HEK293T (cell line): ENCODE measurements around the gene CACUL1.

Source experiments
- CTCF ChIA-PET: fragments of 350-600 bp; formaldehyde crosslinking; extraction: SDS; loops from one replicate; lab custom pipeline; 2021; ENCODE audit warnings: antibody characterized with exemption, inconsistent platforms; lab: Yijun Ruan, JAX
- POLR2A ChIA-PET: fragments of 350-600 bp; formaldehyde crosslinking; extraction: SDS; loops from one replicate; lab custom pipeline; 2020; ENCODE audit warnings: antibody characterized with exemption, inconsistent platforms; lab: Yijun Ruan, JAX
- DNase-seq: peaks from one replicate; pipeline ENCODE4 v3.0.0; 2012; ENCODE audit warnings: mixed read lengths; ENCODE audit errors: extremely low spot score
- ARNT ChIP-seq: fragments of 450-650 bp; IDR thresholded peaks from 2 replicates; pipeline ENCODE4 v1.6.1; 2017; ENCODE audit warnings: mild to moderate bottlenecking
- BHLHE40 ChIP-seq: fragments of 450-650 bp; IDR thresholded peaks from 2 replicates; pipeline ENCODE4 v1.6.1; 2016; ENCODE audit warnings: mild to moderate bottlenecking, moderate library complexity, borderline replicate concordance
- CTBP1 ChIP-seq: fragments of 450-650 bp; IDR thresholded peaks from 2 replicates; pipeline ENCODE4 v1.6.1; 2016; ENCODE audit warnings: borderline replicate concordance
- ELF4 ChIP-seq: fragments of 450-650 bp; IDR thresholded peaks from 2 replicates; pipeline ENCODE4 v1.6.1; 2017; ENCODE audit warnings: antibody characterized with exemption
- FOXA1 ChIP-seq: fragments of 450-650 bp; IDR thresholded peaks from 2 replicates; pipeline ENCODE4 v1.6.1; 2016; ENCODE audit warnings: mild to moderate bottlenecking
- FOXK2 ChIP-seq: fragments of 450-650 bp; IDR thresholded peaks from 2 replicates; pipeline ENCODE4 v1.6.1; 2016; ENCODE audit warnings: mild to moderate bottlenecking
- FOXM1 ChIP-seq: fragments of 450-650 bp; IDR thresholded peaks from 2 replicates; pipeline ENCODE4 v1.6.1; 2017; ENCODE audit warnings: mild to moderate bottlenecking, borderline replicate concordance
- HDGF ChIP-seq: fragments of 450-650 bp; IDR thresholded peaks from 2 replicates; pipeline ENCODE4 v1.6.1; 2017; ENCODE audit warnings: antibody characterized with exemption, borderline replicate concordance
- L3MBTL2 ChIP-seq: fragments of 450-650 bp; conservative IDR thresholded peaks from 2 replicates; pipeline ENCODE4 v1.6.1; 2016; ENCODE audit warnings: mild to moderate bottlenecking
- LEF1 ChIP-seq: fragments of 450-650 bp; IDR thresholded peaks from 2 replicates; pipeline ENCODE4 v1.6.1; 2017; ENCODE audit warnings: mild to moderate bottlenecking, borderline replicate concordance
- NFRKB ChIP-seq: fragments of 450-650 bp; IDR thresholded peaks from 2 replicates; pipeline ENCODE4 v1.6.1; 2016; ENCODE audit warnings: mild to moderate bottlenecking, moderate library complexity
- SP1 ChIP-seq: fragments of 450-650 bp; IDR thresholded peaks from 2 replicates; pipeline ENCODE4 v1.6.1; 2017
- SUZ12 ChIP-seq: fragments of 450-650 bp; IDR thresholded peaks from 2 replicates; pipeline ENCODE4 v1.6.1; 2016; ENCODE audit warnings: mild to moderate bottlenecking
- TARDBP ChIP-seq: fragments of 450-650 bp; IDR thresholded peaks from 2 replicates; pipeline ENCODE4 v1.6.1; 2016
- ZNF384 ChIP-seq: fragments of 450-650 bp; IDR thresholded peaks from 2 replicates; pipeline ENCODE4 v1.6.1; 2016
- TF ChIP-seq, protein P1 (sequence below): fragments of 450-650 bp; IDR thresholded peaks from 2 replicates; pipeline ENCODE4 v1.6.1; 2016

CACUL1 gene

GRCh38 chr10:118778727-118779126, 24.0 kb upstream of the CACUL1 start:
- TF ChIP-seq BHLHE40 (no peak), SP1 (no peak), ELF4 (no peak), HDGF (no peak), FOXA1 (no peak), LEF1 (no peak)
- ChIA-PET POLR2A (no interaction called here), CTCF (no interaction called here)
- no peak for DNase-seq

DNA sequence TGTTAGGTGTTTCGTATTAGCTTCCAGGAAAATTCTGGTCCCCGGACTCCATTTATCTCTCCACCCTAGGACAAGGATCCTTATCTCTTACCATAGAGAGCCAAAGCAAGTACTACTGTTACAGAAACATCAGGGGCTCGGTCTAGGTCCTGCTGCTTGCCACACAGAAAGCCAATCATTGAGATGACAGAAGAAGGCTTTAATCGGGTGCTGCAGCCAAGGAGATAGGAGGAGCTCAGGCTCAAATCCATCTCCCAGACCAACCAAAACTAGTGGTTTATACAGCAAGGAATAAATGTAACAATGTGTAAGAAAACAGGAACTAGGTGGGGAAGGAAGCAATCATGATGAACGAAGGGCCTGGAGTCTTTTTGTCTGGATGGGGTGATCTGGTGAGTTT, 22.2 kb upstream of the CACUL1 start:
- ChIA-PET CTCF (interaction anchor here (0.6 to 0.7 kb wide), 2 partner anchors 33 to 182 kb away, joined by 4 read pairs; no protein-coding TSS in a partner anchor), POLR2A (no interaction called here)
- DNase-seq, result no peak
- TF ChIP-seq ZNF384 (no peak), FOXA1 (no peak), HDGF (no peak), ARNT (no peak), NFRKB (no peak), SUZ12 (no peak), SP1 (no peak), BHLHE40 (no peak), LEF1 (no peak), L3MBTL2 (no peak), ELF4 (no peak)
- TF ChIP-seq, protein P1, sequence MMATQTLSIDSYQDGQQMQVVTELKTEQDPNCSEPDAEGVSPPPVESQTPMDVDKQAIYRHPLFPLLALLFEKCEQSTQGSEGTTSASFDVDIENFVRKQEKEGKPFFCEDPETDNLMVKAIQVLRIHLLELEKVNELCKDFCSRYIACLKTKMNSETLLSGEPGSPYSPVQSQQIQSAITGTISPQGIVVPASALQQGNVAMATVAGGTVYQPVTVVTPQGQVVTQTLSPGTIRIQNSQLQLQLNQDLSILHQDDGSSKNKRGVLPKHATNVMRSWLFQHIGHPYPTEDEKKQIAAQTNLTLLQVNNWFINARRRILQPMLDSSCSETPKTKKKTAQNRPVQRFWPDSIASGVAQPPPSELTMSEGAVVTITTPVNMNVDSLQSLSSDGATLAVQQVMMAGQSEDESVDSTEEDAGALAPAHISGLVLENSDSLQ, result no peak

- TF ChIP-seq CTBP1 (no peak), ELF4 (no peak), FOXK2 (no peak), L3MBTL2 (no peak), HDGF (no peak), FOXA1 (no peak), TARDBP (no peak), LEF1 (no peak), ARNT (no peak), NFRKB (no peak), FOXM1 (no peak), BHLHE40 (no peak), SP1 (no peak), ZNF384 (no peak), SUZ12 (no peak)
- TF ChIP-seq, protein P1, result no peak
- ChIA-PET POLR2A (no interaction called here), CTCF (no interaction called here)
- DNase-seq, result no peak
Observed at GRCh38 chr10:118776033-118776432, 21.3 kb upstream of the CACUL1 start.

DNA sequence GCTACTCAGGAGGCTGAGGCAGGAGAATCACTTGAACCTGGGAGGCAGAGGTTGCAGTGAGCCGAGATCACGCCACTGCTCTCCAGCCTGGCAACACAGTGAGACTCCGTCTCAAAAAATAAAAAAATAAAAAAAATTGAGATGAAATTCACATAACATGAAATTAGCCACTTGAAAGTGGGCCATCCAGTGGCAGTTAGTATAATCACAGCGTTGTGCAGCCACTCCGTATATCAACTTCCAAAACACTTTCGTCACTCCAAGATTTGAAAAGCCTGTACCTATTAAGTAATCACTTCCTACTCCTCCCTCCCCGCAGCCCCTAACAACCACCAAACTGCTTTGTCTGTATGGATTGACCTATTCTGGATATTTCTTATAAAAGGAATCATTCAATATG, 20.7 kb upstream of the CACUL1 start:
- POLR2A ChIA-PET, result no interaction called here
- CTCF ChIA-PET, result no interaction called here
- no peak for TF ChIP-seq CTBP1
- no peak for TF ChIP-seq FOXK2
- no peak for TF ChIP-seq ARNT
- no peak for TF ChIP-seq ZNF384
- no peak for TF ChIP-seq NFRKB
- TF ChIP-seq, protein P1, result no peak
- TF ChIP-seq SP1, result no peak
- no peak for TF ChIP-seq L3MBTL2
- DNase-seq, result no peak

GRCh38 chr10:118773041-118773440, 18.3 kb upstream of the CACUL1 start:
- POLR2A ChIA-PET, result no interaction called here
- CTCF ChIA-PET, result interaction anchor here (0.7 kb wide), 1 partner anchor 457 kb away, joined by 3 read pairs; no protein-coding TSS in a partner anchor
- TF ChIP-seq NFRKB, result no peak
- TF ChIP-seq ZNF384, result no peak
- TF ChIP-seq FOXK2, result no peak
- no peak for TF ChIP-seq BHLHE40
- TF ChIP-seq SP1, result no peak
- no peak for TF ChIP-seq ARNT
- TF ChIP-seq SUZ12, result no peak
- TF ChIP-seq FOXA1, result no peak
- no peak for TF ChIP-seq HDGF
- DNase-seq, result no peak

DNA sequence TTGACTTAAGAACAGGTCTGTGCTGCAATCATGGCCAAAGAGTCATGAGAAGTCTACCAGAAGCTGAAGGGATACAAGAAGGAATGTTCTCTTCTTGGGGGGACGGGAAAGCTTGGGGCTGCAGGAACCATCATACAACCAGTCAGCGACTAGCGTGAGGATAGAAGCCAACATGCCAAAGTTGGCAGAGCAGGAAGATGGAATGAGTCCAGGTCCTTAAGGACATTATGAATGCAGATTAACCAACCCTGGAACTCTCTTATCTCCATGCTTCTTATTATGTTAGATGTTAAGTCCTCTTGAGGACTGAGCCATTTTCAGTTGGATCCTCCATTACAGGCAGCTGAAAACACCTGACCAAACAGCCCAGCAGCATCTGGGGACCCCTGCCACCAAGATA, 17.2 kb upstream of the CACUL1 start:
- CTCF ChIA-PET, result interaction anchor here (0.6 kb wide), 1 partner anchor 145 kb away, joined by 4 read pairs; no protein-coding TSS in a partner anchor
- POLR2A ChIA-PET, result interaction anchor here (1.0 kb wide), 1 partner anchor 17 kb away, joined by 5 read pairs; the partner anchor contains the start of gene CACUL1
- no peak for TF ChIP-seq TARDBP
- TF ChIP-seq FOXK2, result no peak
- no peak for TF ChIP-seq NFRKB
- TF ChIP-seq ZNF384, result no peak
- no peak for TF ChIP-seq FOXM1
- TF ChIP-seq HDGF, result no peak
- no peak for TF ChIP-seq ELF4
- TF ChIP-seq L3MBTL2, result no peak
- no peak for TF ChIP-seq ARNT
- DNase-seq, result no peak
